ENCODE results near the gene IFT20. TPM values are rescaled to one million over a fixed set of nuclear protein-coding genes. Genes with fewer than 3 reads are reported as not detected.

IFT20 gene
- total RNA-seq, 5 donors from 2014 or later (not counting 1 experiment from before 2014, with no cell fraction given) = 29.3 to 55.4 (median 33.8) TPM

- Histone ChIP-seq H3K36me3 (ENCODE audit: control insufficient read depth in 2 of 2, extremely low read depth in 1 of 2, insufficient read depth in 1 of 2, low read length in 1 of 2) (peaks cover 7 to 36% of the 10 kb centered on the region in 2 donors), H3K4me3 (ENCODE audit: control insufficient read depth in 1 of 2, extremely low read depth in 1 of 2, low read length in 1 of 2) (no peak overlapping the region), H3K27me3 (replicated peaks in 1 of 2; ENCODE audit: control insufficient read depth in 2 of 2, extremely low read depth in 1 of 2, insufficient read depth in 2 of 2, low read length in 1 of 2) (no peaks in the 10 kb centered on the region), H3K9me3 (no peaks in the 10 kb centered on the region), H3K4me1 (ENCODE audit: control insufficient read depth in 1 of 2, extremely low read depth in 1 of 2, insufficient read depth in 2 of 2, low read length in 2 of 2) (peaks cover 12 to 28% of the 10 kb centered on the region in 2 experiments), H3K27ac (ENCODE audit: low read length) (no peak overlapping the region)
- WGBS (ENCODE audit: insufficient coverage) = 80% methylated on average over 1 of the region's 1 CpG
- ChIA-PET POLR2A (no interaction called here), CTCF (interaction anchor here in 1 of 2 donors (0.7 kb wide), 1 partner anchor 23 kb away, joined by 4 read pairs; no protein-coding TSS in a partner anchor)
- Mint-ChIP-seq H3K27me3 (no peaks in the 10 kb centered on the region), H3K4me3 (peak overlapping the region; percentile 95 to 98 (median 96)), H3K4me1 (peaks cover 44 to 49% (median 48%) of the 10 kb centered on the region in 3 donors), H3K27ac (no peak overlapping the region), H3K36me3 (peaks cover 16% of the 10 kb centered on the region), H3K9me3 (no peaks in the 10 kb centered on the region)
- no peak for DNase-seq
- no peak for ATAC-seq (replicated peaks in 1 of 4)
Measured at GRCh38 chr17:28333083-28333746, 2.1 kb downstream of the IFT20 start.

- ATAC-seq (replicated peaks in 1 of 4) (no peak), DNase-seq (no peak)
- H3K36me3 ChIP-seq (ENCODE audit: control insufficient read depth in 2 of 2, extremely low read depth in 1 of 2, insufficient read depth in 1 of 2, low read length in 1 of 2) = peaks cover 7 to 44% of the 10 kb centered on the region in 2 donors
- Mint-ChIP-seq H3K36me3 (peaks cover 21% of the 10 kb centered on the region), H3K4me1 (peaks cover 34 to 37% (median 36%) of the 10 kb centered on the region in 3 donors), H3K4me3 (no peak overlapping the region), H3K27me3 (no peaks in the 10 kb centered on the region), H3K9me3 (no peaks in the 10 kb centered on the region), H3K27ac (no peak overlapping the region)
- CTCF ChIA-PET = no interaction called here
- no peaks in the 10 kb centered on the region for H3K27me3 ChIP-seq (replicated peaks in 1 of 2; ENCODE audit: control insufficient read depth in 2 of 2, extremely low read depth in 1 of 2, insufficient read depth in 2 of 2, low read length in 1 of 2)
- H3K27ac ChIP-seq (ENCODE audit: low read length) = no peak overlapping the region
- 100% methylated on average over 1 of the region's 6 CpGs for WGBS (ENCODE audit: insufficient coverage)
- POLR2A ChIA-PET = no interaction called here
- H3K4me1 ChIP-seq (ENCODE audit: control insufficient read depth in 1 of 2, extremely low read depth in 1 of 2, insufficient read depth in 2 of 2, low read length in 2 of 2) = peaks cover 12 to 28% of the 10 kb centered on the region in 2 experiments
- no peaks in the 10 kb centered on the region for H3K9me3 ChIP-seq
- H3K4me3 ChIP-seq (ENCODE audit: control insufficient read depth in 1 of 2, extremely low read depth in 1 of 2, low read length in 1 of 2) = no peak overlapping the region
Measured at GRCh38 chr17:28331891-28332420, 3.3 kb downstream of the IFT20 start.

- Mint-ChIP-seq H3K27ac (no peak overlapping the region), H3K9me3 (no peaks in the 10 kb centered on the region), H3K4me1 (peaks cover 24 to 27% (median 24%) of the 10 kb centered on the region in 3 donors), H3K4me3 (no peak overlapping the region), H3K36me3 (peaks cover 24% of the 10 kb centered on the region), H3K27me3 (no peaks in the 10 kb centered on the region)
- Histone ChIP-seq H3K4me1 (ENCODE audit: control insufficient read depth in 1 of 2, extremely low read depth in 1 of 2, insufficient read depth in 2 of 2, low read length in 2 of 2) (peaks cover 6 to 16% of the 10 kb centered on the region in 2 experiments), H3K4me3 (ENCODE audit: control insufficient read depth in 1 of 2, extremely low read depth in 1 of 2, low read length in 1 of 2) (no peak overlapping the region), H3K27me3 (replicated peaks in 1 of 2; ENCODE audit: control insufficient read depth in 2 of 2, extremely low read depth in 1 of 2, insufficient read depth in 2 of 2, low read length in 1 of 2) (no peaks in the 10 kb centered on the region), H3K9me3 (no peaks in the 10 kb centered on the region), H3K27ac (ENCODE audit: low read length) (no peak overlapping the region), H3K36me3 (ENCODE audit: control insufficient read depth in 2 of 2, extremely low read depth in 1 of 2, insufficient read depth in 1 of 2, low read length in 1 of 2) (peaks cover 7 to 44% of the 10 kb centered on the region in 2 donors)
- ChIA-PET CTCF (no interaction called here), POLR2A (interaction anchor here in 1 of 2 donors (0.7 kb wide), 1 partner anchor 14 kb away, joined by 5 read pairs; no protein-coding TSS in a partner anchor)
- ATAC-seq (replicated peaks in 1 of 4) (no peak), DNase-seq (no peak)
- WGBS (ENCODE audit: insufficient coverage) = 98% methylated on average over 4 of the region's 5 CpGs
Measured at GRCh38 chr17:28330671-28331070, 4.6 kb downstream of the IFT20 start.

- Mint-ChIP-seq H3K4me1 (peaks cover 1 to 8% (median 6%) of the 10 kb centered on the region in 3 donors), H3K4me3 (no peak overlapping the region), H3K27ac (no peak overlapping the region), H3K36me3 (peaks cover 24% of the 10 kb centered on the region), H3K27me3 (no peaks in the 10 kb centered on the region), H3K9me3 (no peaks in the 10 kb centered on the region)
- WGBS (ENCODE audit: insufficient coverage) = no CpG with 5 or more reads among the region's 4 CpGs
- CTCF ChIA-PET = no interaction called here
- ATAC-seq (replicated peaks in 1 of 4) = no peak
- H3K27ac ChIP-seq (ENCODE audit: low read length) = no peak overlapping the region
- H3K4me3 ChIP-seq (ENCODE audit: control insufficient read depth in 1 of 2, extremely low read depth in 1 of 2, low read length in 1 of 2) = no peak overlapping the region
- H3K4me1 ChIP-seq (ENCODE audit: control insufficient read depth in 1 of 2, extremely low read depth in 1 of 2, insufficient read depth in 2 of 2, low read length in 2 of 2) = no peaks in the 10 kb centered on the region
- POLR2A ChIA-PET = interaction anchor here in 1 of 2 donors (0.5 kb wide), 1 partner anchor 11 kb away, joined by 5 read pairs; no protein-coding TSS in a partner anchor
- DNase-seq = no peak
- H3K9me3 ChIP-seq = no peaks in the 10 kb centered on the region
- H3K27me3 ChIP-seq (replicated peaks in 1 of 2; ENCODE audit: control insufficient read depth in 2 of 2, extremely low read depth in 1 of 2, insufficient read depth in 2 of 2, low read length in 1 of 2) = no peaks in the 10 kb centered on the region
- H3K36me3 ChIP-seq (ENCODE audit: control insufficient read depth in 2 of 2, extremely low read depth in 1 of 2, insufficient read depth in 1 of 2, low read length in 1 of 2) = peaks cover 7 to 44% of the 10 kb centered on the region in 2 donors
Measured at GRCh38 chr17:28328325-28328724, 6.9 kb downstream of the IFT20 start.

DNA sequence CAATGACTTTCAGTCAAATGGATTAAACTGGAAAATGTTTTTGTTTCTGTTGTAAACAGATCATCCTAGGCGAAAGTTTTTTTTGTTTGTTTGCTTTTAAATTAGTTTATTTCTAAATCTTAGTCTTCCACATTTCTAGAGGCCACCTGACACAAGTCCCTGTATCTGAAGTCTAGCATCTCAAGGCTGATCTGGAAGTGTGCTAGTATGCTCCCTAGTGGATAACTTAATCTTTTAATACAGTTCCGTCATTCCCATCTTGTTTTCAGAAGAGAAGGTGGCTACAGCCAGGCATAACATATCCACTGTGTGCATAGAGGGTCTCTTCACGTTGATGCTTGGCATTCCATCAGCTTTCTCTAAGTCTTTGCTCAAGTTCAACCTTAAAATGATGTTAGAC is 7.6 kb downstream of the IFT20 start:
- peaks cover 7 to 44% of the 10 kb centered on the region in 2 donors for H3K36me3 ChIP-seq (ENCODE audit: control insufficient read depth in 2 of 2, extremely low read depth in 1 of 2, insufficient read depth in 1 of 2, low read length in 1 of 2)
- H3K4me1 ChIP-seq (ENCODE audit: control insufficient read depth in 1 of 2, extremely low read depth in 1 of 2, insufficient read depth in 2 of 2, low read length in 2 of 2) = no peaks in the 10 kb centered on the region
- no peak overlapping the region for H3K27ac ChIP-seq (ENCODE audit: low read length)
- H3K4me3 Mint-ChIP-seq = no peak overlapping the region
- H3K4me1 Mint-ChIP-seq = peaks cover 0 to 6% (median 4%) of the 10 kb centered on the region in 3 donors
- CTCF ChIA-PET = no interaction called here
- H3K27me3 Mint-ChIP-seq = no peaks in the 10 kb centered on the region
- H3K36me3 Mint-ChIP-seq = peaks cover 24% of the 10 kb centered on the region
- H3K27ac Mint-ChIP-seq = no peak overlapping the region
- DNase-seq = no peak
- no peak overlapping the region for H3K4me3 ChIP-seq (ENCODE audit: control insufficient read depth in 1 of 2, extremely low read depth in 1 of 2, low read length in 1 of 2)
- no peaks in the 10 kb centered on the region for H3K27me3 ChIP-seq (replicated peaks in 1 of 2; ENCODE audit: control insufficient read depth in 2 of 2, extremely low read depth in 1 of 2, insufficient read depth in 2 of 2, low read length in 1 of 2)
- POLR2A ChIA-PET = no interaction called here
- WGBS (ENCODE audit: insufficient coverage) = 80% methylated on average over 2 of the region's 3 CpGs
- no peaks in the 10 kb centered on the region for H3K9me3 ChIP-seq
- no peak for ATAC-seq (replicated peaks in 1 of 4)
- no peaks in the 10 kb centered on the region for H3K9me3 Mint-ChIP-seq

DNA sequence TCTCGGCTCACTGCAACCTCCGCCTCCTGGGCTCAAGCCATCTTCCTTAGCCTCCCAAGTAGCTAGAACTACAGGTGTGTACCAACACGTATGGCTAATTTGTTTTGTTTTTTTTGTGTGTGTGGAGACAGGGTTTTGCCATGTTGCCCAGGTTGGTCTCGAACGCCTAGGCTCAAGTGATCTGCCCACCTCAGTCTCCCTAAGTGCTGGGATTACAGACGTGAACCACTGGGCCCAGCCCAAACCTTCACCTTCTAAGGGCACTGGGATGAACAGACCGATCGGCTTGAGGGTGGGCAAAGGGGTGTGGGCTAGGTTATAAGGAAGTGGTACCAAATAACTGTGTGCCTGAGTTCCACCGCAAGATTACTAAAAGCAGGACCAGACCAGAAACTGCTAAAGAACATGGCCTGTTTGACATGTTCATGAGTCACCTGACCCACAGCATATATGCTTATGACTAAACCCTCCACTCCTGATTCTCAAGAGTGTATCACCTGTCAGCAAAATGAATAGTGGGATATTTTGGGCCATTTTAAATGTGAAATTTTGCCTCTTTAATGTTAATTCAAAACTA is 8.2 kb downstream of the IFT20 start:
- peaks cover 0 to 2% (median 1%) of the 10 kb centered on the region in 3 donors for H3K4me1 Mint-ChIP-seq
- no peaks in the 10 kb centered on the region for H3K9me3 Mint-ChIP-seq
- Histone ChIP-seq H3K9me3 (no peaks in the 10 kb centered on the region), H3K27ac (ENCODE audit: low read length) (no peak overlapping the region), H3K4me3 (ENCODE audit: control insufficient read depth in 1 of 2, extremely low read depth in 1 of 2, low read length in 1 of 2) (no peak overlapping the region), H3K4me1 (ENCODE audit: control insufficient read depth in 1 of 2, extremely low read depth in 1 of 2, insufficient read depth in 2 of 2, low read length in 2 of 2) (no peaks in the 10 kb centered on the region), H3K27me3 (replicated peaks in 1 of 2; ENCODE audit: control insufficient read depth in 2 of 2, extremely low read depth in 1 of 2, insufficient read depth in 2 of 2, low read length in 1 of 2) (no peaks in the 10 kb centered on the region), H3K36me3 (ENCODE audit: control insufficient read depth in 2 of 2, extremely low read depth in 1 of 2, insufficient read depth in 1 of 2, low read length in 1 of 2) (peaks cover 6 to 43% of the 10 kb centered on the region in 2 donors)
- no peak for ATAC-seq (replicated peaks in 1 of 4)
- ChIA-PET POLR2A (no interaction called here), CTCF (no interaction called here)
- no peak overlapping the region for H3K27ac Mint-ChIP-seq
- WGBS (ENCODE audit: insufficient coverage) = 100% methylated on average over 2 of the region's 9 CpGs
- H3K4me3 Mint-ChIP-seq = no peak overlapping the region
- DNase-seq = no peak
- peaks cover 24% of the 10 kb centered on the region for H3K36me3 Mint-ChIP-seq
- no peaks in the 10 kb centered on the region for H3K27me3 Mint-ChIP-seq

All from T-cell (primary cell).